Bronchial epithelial cell (primary cell): ENCODE measurements around the gene MSRB2. TPM values are rescaled to one million over a fixed set of nuclear protein-coding genes. Genes with fewer than 3 reads are reported as not detected.

ENCODE experiments used
- DNase-seq: peaks from one replicate; pipeline ENCODE4 v3.0.0-alpha.2; 2010; ENCODE audit warnings: low read depth
- FAIRE-seq: peaks from 2 replicates; lab custom pipeline; 2011; peaks lifted over from hg19 to GRCh38; lab: Jason Lieb, UNC
- H3K27me3 ChIP-seq: 2 replicates; pipeline ENCODE4 v1.5.1; 2011; ENCODE audit warnings: low read length; ENCODE audit not compliant: control insufficient read depth, insufficient read depth
- H3K36me3 ChIP-seq: 2 replicates; pipeline ENCODE4 v1.5.1; 2011; ENCODE audit warnings: low read length; ENCODE audit not compliant: control insufficient read depth, insufficient read depth
- H3K4me3 ChIP-seq: 2 replicates; pipeline ENCODE4 v1.5.1; 2011; ENCODE audit warnings: mild to moderate bottlenecking, low read depth, low read length, control low read depth
- total RNA-seq: library from RNA; depleted of rRNA; stranded (reverse); fragments of >200 nt; gene quantifications from 2 replicates; pipeline ENCODE4 v1.2.1, GENCODE V29; 2014
- TF ChIP-seq, protein P1 (sequence below): IDR thresholded peaks from 2 replicates; pipeline ENCODE4 v1.5.1; 2011; ENCODE audit warnings: mild to moderate bottlenecking, moderate library complexity, low read length, control low read depth, inconsistent platforms; ENCODE audit not compliant: insufficient read depth, severe bottlenecking

MSRB2 gene
- total RNA-seq, 1 donor from 2014 or later: 11.1 TPM

DNA sequence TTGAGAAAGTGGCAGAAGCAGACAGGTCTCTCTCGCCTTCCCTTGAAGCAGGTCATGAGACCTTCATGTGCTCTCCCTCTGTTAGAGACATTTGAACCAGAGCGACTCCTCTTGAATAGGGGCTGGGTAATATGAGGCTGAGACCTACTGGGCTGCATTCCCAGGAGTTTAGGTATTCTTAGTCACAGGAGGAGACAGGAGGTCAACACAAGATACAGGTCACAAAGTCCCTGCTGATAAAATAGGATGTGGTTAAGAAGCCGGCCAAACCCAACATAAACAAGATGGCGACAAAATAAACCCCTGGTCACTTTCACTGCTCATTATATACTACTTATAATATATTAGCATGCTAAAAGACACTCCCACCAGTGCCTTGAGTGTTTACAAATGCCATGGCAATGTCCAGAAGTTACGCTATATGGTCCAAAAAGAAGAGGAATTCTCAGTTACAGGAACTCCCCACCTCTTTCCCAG lies 43.5 kb upstream of the MSRB2 start:
- no peak overlapping the region for H3K4me3 ChIP-seq
- TF ChIP-seq, protein P1, sequence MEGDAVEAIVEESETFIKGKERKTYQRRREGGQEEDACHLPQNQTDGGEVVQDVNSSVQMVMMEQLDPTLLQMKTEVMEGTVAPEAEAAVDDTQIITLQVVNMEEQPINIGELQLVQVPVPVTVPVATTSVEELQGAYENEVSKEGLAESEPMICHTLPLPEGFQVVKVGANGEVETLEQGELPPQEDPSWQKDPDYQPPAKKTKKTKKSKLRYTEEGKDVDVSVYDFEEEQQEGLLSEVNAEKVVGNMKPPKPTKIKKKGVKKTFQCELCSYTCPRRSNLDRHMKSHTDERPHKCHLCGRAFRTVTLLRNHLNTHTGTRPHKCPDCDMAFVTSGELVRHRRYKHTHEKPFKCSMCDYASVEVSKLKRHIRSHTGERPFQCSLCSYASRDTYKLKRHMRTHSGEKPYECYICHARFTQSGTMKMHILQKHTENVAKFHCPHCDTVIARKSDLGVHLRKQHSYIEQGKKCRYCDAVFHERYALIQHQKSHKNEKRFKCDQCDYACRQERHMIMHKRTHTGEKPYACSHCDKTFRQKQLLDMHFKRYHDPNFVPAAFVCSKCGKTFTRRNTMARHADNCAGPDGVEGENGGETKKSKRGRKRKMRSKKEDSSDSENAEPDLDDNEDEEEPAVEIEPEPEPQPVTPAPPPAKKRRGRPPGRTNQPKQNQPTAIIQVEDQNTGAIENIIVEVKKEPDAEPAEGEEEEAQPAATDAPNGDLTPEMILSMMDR: no peak
- FAIRE-seq (no peak), DNase-seq (peak; percentile 7)
- H3K36me3 ChIP-seq: no peaks in the 10 kb centered on the region
- no peaks in the 10 kb centered on the region for H3K27me3 ChIP-seq

DNA sequence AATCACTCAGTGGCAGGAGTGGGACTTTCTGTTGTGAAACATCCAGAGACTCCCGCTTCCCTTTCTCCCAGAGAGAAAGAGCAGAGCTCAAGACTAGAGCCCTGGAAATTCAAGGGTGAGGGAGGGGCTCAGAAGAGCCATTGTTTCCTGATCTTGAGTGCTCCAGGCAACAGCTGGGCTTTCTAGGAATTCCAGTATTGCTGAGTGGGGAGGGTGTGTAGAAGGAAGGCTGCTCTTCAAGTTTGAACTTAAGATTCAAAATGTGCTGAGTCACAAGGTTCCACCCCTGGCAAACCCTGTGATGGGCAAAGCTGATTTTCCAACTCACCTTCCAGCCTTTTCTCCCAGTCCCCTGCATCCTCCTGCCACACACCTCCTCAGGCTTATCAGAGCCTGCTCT lies 42.3 kb upstream of the MSRB2 start:
- Histone ChIP-seq H3K4me3 (no peak overlapping the region), H3K36me3 (no peaks in the 10 kb centered on the region), H3K27me3 (no peaks in the 10 kb centered on the region)
- TF ChIP-seq, protein P1: no peak
- peak; percentile 81 for DNase-seq
- peak; percentile 83 for FAIRE-seq

DNA sequence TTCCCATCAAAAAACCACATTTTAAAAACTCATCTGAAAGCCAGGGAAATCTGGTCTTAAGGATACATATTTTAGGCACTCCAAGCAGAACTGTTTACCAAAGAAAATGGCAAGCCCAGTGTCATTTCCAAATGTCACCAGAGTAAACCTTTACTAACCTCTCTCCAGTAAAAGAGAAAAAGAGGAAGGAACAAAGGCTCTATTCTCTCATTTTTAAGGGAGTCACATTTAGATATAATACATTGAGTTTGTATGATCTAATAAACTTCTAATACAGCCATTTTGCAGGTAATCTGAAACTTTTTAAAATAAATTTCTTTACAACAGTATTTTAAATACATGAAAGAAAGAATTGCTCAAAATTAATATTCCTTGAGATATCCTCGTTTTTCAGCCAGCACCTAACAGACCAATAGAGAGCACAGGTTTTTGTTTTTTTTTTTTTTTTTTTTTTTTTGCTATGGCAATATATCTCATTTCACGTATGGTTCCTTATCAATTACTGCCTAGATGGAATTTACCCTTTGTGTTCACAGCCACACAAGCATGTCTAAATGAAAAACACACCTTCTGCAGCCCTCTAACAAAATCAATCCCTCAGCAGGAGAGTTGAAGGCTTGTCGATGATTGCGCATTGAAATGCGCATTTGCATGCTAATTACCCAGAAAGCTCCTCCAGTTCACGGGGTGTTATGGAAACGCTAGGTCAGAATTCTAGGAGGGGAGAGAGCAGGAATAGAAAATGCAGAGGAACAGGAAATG lies 39.8 kb upstream of the MSRB2 start:
- FAIRE-seq (no peak), DNase-seq (no peak)

DNA sequence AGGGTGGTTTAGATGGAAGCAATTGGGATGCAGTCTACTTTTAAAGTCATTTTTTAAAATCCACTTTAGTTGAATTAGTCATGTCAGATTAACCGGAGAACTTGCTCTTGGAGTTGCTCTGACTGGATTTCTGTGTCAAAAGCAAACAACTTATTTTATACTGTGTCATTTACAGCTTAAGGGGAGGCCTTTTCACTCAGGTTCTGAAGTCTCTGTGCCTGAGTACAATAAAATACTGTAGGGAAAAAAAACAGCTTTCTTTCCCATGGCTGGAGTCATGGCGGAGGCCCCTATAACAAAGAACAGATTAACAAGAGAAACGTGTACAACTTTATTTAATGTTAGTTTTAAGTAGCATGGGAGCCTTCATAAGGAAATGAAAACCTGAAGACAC lies 39.2 kb upstream of the MSRB2 start:
- Histone ChIP-seq H3K27me3 (no peaks in the 10 kb centered on the region), H3K36me3 (no peaks in the 10 kb centered on the region), H3K4me3 (no peak overlapping the region)
- no peak for FAIRE-seq
- TF ChIP-seq, protein P1: no peak
- DNase-seq: no peak

More for the DNA sequence above, 39.8 kb upstream of the MSRB2 start:
- TF ChIP-seq, protein P1: no peak
- H3K4me3 ChIP-seq: no peak overlapping the region
- H3K27me3 ChIP-seq: no peaks in the 10 kb centered on the region
- no peaks in the 10 kb centered on the region for H3K36me3 ChIP-seq

DNA sequence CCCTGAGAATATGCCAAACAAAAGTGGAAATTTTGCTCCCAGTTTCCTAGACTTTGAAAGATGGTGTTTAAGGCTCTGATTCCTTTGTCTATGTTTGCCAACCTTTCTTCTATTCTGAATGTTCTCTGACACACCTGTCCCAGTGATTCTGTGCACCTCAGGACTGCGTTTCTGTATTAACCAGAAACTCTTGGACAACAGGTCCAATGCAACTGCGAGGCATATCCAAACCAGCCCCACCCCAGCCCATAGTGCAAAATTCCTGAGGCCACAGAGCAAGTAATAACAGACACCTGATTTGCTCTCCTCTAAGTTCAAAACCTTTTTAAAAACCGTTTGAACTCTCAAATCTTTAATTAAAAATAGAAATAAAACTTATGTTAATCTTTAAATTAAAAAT lies 37.0 kb upstream of the MSRB2 start:
- FAIRE-seq (no peak), DNase-seq (no peak)
- Histone ChIP-seq H3K4me3 (no peak overlapping the region), H3K27me3 (no peaks in the 10 kb centered on the region), H3K36me3 (no peaks in the 10 kb centered on the region)
- TF ChIP-seq, protein P1: no peak
